Esophagus muscularis mucosa (tissue), 4 donors: ENCODE results near the gene RHOF.

ENCODE experiments used
- CTCF ChIP-seq, 3 experiments: fragments of 200-600 bp in 2 of 3; fragments of 450-650 bp in 1 of 3; sonication (generic) in 2 of 3; IDR thresholded peaks; one replicate each; pipeline ENCODE4 v1.5.1; 2017 to 2019; ENCODE audit warnings: antibody characterized with exemption in 3 of 3, mild to moderate bottlenecking in 2 of 3, moderate library complexity in 1 of 3
- EP300 ChIP-seq: sonication (generic); formaldehyde crosslinking; IDR thresholded peaks from one replicate; pipeline ENCODE4 v1.6.1; 2017; ENCODE audit warnings: antibody characterized with exemption
- POLR2A ChIP-seq: fragments of 450-650 bp; IDR thresholded peaks from one replicate; pipeline ENCODE4 v1.6.1; 2017; ENCODE audit warnings: antibody characterized with exemption, moderate library complexity, mild to moderate bottlenecking, low read depth
- POLR2AphosphoS5 ChIP-seq, 2 donors: sonication (generic); formaldehyde crosslinking; IDR thresholded peaks; one replicate each; pipeline ENCODE4 v1.6.1; 2017; ENCODE audit warnings: antibody characterized with exemption in 2 of 2

GRCh38 chr12:121828826-121829225 is 35.3 kb upstream of the RHOF start:
- TF ChIP-seq CTCF (IDR thresholded peaks at IDR 0.05): no peak
- TF ChIP-seq EP300: no peak
- no peak for TF ChIP-seq POLR2A
- no peak for TF ChIP-seq POLR2AphosphoS5 (IDR thresholded peaks at IDR 0.05)
